Suprapubic skin (tissue), 4 donors: ENCODE results near the gene KRR1. TPM values are rescaled to one million over a fixed set of nuclear protein-coding genes. Genes with fewer than 3 reads are reported as not detected.

Experiments
- DNase-seq, 2 donors: peaks; one replicate each; pipeline ENCODE4 v3.0.0-alpha.2; 2019; ENCODE audit warnings: low spot score in 2 of 2
- H3K27ac ChIP-seq: fragments of 200-600 bp; sonication (generic); one replicate; pipeline ENCODE4 v1.5.1; 2019
- H3K27me3 ChIP-seq: fragments of 200-600 bp; sonication (generic); one replicate; pipeline ENCODE4 v1.5.1; 2019
- H3K36me3 ChIP-seq: fragments of 200-600 bp; sonication (generic); one replicate; pipeline ENCODE4 v1.5.1; 2019
- H3K4me1 ChIP-seq: fragments of 200-600 bp; sonication (generic); one replicate; pipeline ENCODE4 v1.5.1; 2019
- H3K4me3 ChIP-seq: fragments of 200-600 bp; sonication (generic); one replicate; pipeline ENCODE4 v1.5.1; 2019; ENCODE audit warnings: mild to moderate bottlenecking
- H3K9me3 ChIP-seq: fragments of 200-600 bp; sonication (generic); one replicate; pipeline ENCODE4 v1.5.1; 2019
- EP300 ChIP-seq: sonication (generic); formaldehyde crosslinking; IDR thresholded peaks from one replicate; pipeline ENCODE4 v1.6.1; 2017; ENCODE audit warnings: antibody characterized with exemption
- POLR2A ChIP-seq, 2 donors: fragments of 450-650 bp; IDR thresholded peaks; one replicate each; pipeline ENCODE4 v1.6.1; 2017; ENCODE audit warnings: antibody characterized with exemption in 2 of 2, mild to moderate bottlenecking in 2 of 2, moderate library complexity in 2 of 2
- POLR2AphosphoS5 ChIP-seq, 3 donors: sonication (generic); formaldehyde crosslinking; IDR thresholded peaks; one replicate each; pipeline ENCODE4 v1.6.1; 2017; ENCODE audit warnings: antibody characterized with exemption in 3 of 3
- WGBS: methylation state at CpG from one replicate; pipeline ENCODE4 v1.1.5; 2018; 5-methylcytosine and 5-hydroxymethylcytosine counted together
- total RNA-seq, 4 donors: library from RNA; depleted of rRNA; stranded (reverse); fragments of >200 nt; gene quantifications; one replicate each; pipeline ENCODE4 v1.1.0, GENCODE V29; 2016
- TF ChIP-seq, protein P1 (sequence below), 2 donors: fragments of 200-600 bp in 1 of 2; fragments of 450-650 bp in 1 of 2; sonication (generic) in 1 of 2; IDR thresholded peaks; one replicate each; pipeline ENCODE4 v1.5.1; 2016 to 2019; ENCODE audit warnings: antibody characterized with exemption in 2 of 2, mild to moderate bottlenecking in 1 of 2, moderate library complexity in 1 of 2

The KRR1 gene
- total RNA-seq, 4 donors from 2014 or later, result 34.6 to 56.5 (median 39.1) TPM

DNA sequence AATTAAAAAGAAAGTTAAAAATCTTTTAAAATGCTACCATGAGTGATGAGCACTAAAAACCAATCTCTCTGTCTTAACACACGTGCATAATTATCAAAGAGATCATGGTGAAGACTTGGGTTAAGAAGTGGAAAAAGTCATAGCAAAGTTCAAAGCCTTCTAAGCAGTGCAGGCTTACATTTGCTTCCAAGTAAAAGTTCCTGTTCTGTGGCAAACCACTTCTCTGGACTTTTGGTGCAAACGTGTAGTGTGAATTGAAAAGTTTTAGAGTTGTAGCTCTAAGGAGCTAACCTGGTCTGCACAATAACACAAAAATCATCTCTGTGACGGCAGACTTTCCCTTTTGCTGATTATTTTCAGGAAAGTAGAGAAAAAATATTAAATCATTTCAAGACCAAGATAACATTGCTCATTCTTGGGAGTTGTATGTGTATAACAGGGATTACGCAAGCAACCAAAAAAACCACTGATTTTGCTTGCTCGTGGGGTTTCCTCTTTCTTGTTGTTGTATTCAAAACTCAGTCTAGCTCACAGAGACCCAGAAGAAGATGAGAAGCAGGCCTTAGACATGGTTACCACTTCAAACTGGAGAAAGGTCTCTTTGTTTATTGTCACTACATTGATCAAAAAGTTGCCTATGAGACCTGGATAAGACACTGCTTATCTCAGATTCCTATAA, 33.2 kb downstream of the KRR1 start:
- Histone ChIP-seq H3K9me3 (no peaks in the 10 kb centered on the region), H3K27me3 (no peaks in the 10 kb centered on the region), H3K4me3 (no peak overlapping the region), H3K4me1 (peaks cover 9% of the 10 kb centered on the region), H3K27ac (no peak overlapping the region), H3K36me3 (no peaks in the 10 kb centered on the region)
- TF ChIP-seq POLR2AphosphoS5 (IDR thresholded peaks at IDR 0.05) (no peak), EP300 (no peak), POLR2A (IDR thresholded peaks at IDR 0.05) (no peak)
- TF ChIP-seq, protein P1, sequence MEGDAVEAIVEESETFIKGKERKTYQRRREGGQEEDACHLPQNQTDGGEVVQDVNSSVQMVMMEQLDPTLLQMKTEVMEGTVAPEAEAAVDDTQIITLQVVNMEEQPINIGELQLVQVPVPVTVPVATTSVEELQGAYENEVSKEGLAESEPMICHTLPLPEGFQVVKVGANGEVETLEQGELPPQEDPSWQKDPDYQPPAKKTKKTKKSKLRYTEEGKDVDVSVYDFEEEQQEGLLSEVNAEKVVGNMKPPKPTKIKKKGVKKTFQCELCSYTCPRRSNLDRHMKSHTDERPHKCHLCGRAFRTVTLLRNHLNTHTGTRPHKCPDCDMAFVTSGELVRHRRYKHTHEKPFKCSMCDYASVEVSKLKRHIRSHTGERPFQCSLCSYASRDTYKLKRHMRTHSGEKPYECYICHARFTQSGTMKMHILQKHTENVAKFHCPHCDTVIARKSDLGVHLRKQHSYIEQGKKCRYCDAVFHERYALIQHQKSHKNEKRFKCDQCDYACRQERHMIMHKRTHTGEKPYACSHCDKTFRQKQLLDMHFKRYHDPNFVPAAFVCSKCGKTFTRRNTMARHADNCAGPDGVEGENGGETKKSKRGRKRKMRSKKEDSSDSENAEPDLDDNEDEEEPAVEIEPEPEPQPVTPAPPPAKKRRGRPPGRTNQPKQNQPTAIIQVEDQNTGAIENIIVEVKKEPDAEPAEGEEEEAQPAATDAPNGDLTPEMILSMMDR (IDR thresholded peaks at IDR 0.05), result no peak
- 69% methylated on average over 5 of the region's 5 CpGs for WGBS
- no peak for DNase-seq

DNA sequence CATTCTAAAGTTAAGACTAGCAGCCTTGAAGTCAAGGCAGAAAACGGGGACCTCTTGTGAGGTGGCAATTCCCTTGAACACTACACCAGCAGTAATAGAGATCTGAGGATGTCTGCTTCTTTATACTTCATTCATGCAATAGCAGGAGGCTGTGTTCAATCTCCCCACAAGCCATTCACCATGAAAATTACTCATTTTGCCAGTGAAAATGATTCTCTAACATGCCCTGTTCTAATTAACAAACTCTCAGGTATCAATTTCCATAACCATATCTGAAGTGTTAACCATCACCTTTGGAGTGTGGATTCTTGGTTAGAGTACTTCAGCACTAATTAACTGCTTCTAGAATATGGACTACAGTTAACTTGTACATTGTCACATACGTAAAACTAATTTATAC, 34.3 kb downstream of the KRR1 start:
- no peak overlapping the region for H3K27ac ChIP-seq
- TF ChIP-seq, protein P1 (IDR thresholded peaks at IDR 0.05), result no peak
- TF ChIP-seq EP300 (no peak), POLR2A (IDR thresholded peaks at IDR 0.05) (no peak), POLR2AphosphoS5 (IDR thresholded peaks at IDR 0.05) (no peak)
- no peaks in the 10 kb centered on the region for H3K9me3 ChIP-seq
- DNase-seq, result no peak
- peaks cover 9% of the 10 kb centered on the region for H3K4me1 ChIP-seq
- H3K4me3 ChIP-seq, result no peak overlapping the region
- no peaks in the 10 kb centered on the region for H3K36me3 ChIP-seq
- no peaks in the 10 kb centered on the region for H3K27me3 ChIP-seq
- 78% methylated on average over 2 of the region's 2 CpGs for WGBS

- TF ChIP-seq, protein P1 (IDR thresholded peaks at IDR 0.05), result no peak
- TF ChIP-seq EP300 (no peak), POLR2A (IDR thresholded peaks at IDR 0.05) (no peak), POLR2AphosphoS5 (IDR thresholded peaks at IDR 0.05) (no peak)
- Histone ChIP-seq H3K4me1 (peaks cover 9% of the 10 kb centered on the region), H3K27ac (no peak overlapping the region), H3K36me3 (no peaks in the 10 kb centered on the region), H3K4me3 (no peak overlapping the region), H3K27me3 (no peaks in the 10 kb centered on the region), H3K9me3 (no peaks in the 10 kb centered on the region)
- DNase-seq, result no peak
- 87% methylated on average over 1 of the region's 1 CpG for WGBS
These were observed 35.3 kb downstream of the KRR1 start for GRCh38 chr12:75476071-75476470.

GRCh38 chr12:75474116-75474515, 37.3 kb downstream of the KRR1 start:
- Histone ChIP-seq H3K4me3 (no peak overlapping the region), H3K36me3 (no peaks in the 10 kb centered on the region), H3K9me3 (no peaks in the 10 kb centered on the region), H3K27ac (no peak overlapping the region), H3K4me1 (no peaks in the 10 kb centered on the region), H3K27me3 (no peaks in the 10 kb centered on the region)
- DNase-seq, result no peak
- 55% methylated on average over 2 of the region's 2 CpGs for WGBS
- no peak for TF ChIP-seq POLR2AphosphoS5 (IDR thresholded peaks at IDR 0.05)

GRCh38 chr12:75471902-75472890, 39.2 kb downstream of the KRR1 start:
- TF ChIP-seq POLR2A (IDR thresholded peaks at IDR 0.05) (no peak), POLR2AphosphoS5 (IDR thresholded peaks at IDR 0.05) (no peak), EP300 (no peak)
- TF ChIP-seq, protein P1 (IDR thresholded peaks at IDR 0.05), result no peak
- Histone ChIP-seq H3K4me1 (no peaks in the 10 kb centered on the region), H3K27me3 (no peaks in the 10 kb centered on the region), H3K9me3 (no peaks in the 10 kb centered on the region), H3K4me3 (no peak overlapping the region), H3K36me3 (no peaks in the 10 kb centered on the region), H3K27ac (no peak overlapping the region)
- DNase-seq, result no peak
- WGBS, result 80% methylated on average over 6 of the region's 6 CpGs
